Nephron progenitor cell (in vitro differentiated cells): ENCODE data around the gene IL10RA.

ENCODE experiments used
- DNase-seq: peaks from one replicate; pipeline ENCODE4 v3.0.0; 2021
- H3K27ac Mint-ChIP-seq: 2 replicates; pipeline ENCODE4 v1.8.0; 2021; ENCODE audit warnings: mild to moderate bottlenecking, moderate library complexity, mixed read lengths
- H3K27me3 Mint-ChIP-seq: 2 replicates; pipeline ENCODE4 v1.8.0; 2021; ENCODE audit warnings: mild to moderate bottlenecking, low read depth, mixed read lengths; ENCODE audit not compliant: poor library complexity
- H3K36me3 Mint-ChIP-seq: 2 replicates; pipeline ENCODE4 v1.8.0; 2021; ENCODE audit warnings: low read depth, mixed read lengths
- H3K4me1 Mint-ChIP-seq: 2 replicates; pipeline ENCODE4 v1.8.0; 2021; ENCODE audit warnings: mixed read lengths
- H3K4me3 Mint-ChIP-seq: 2 replicates; pipeline ENCODE4 v1.8.0; 2021; ENCODE audit warnings: mild to moderate bottlenecking, moderate library complexity, mixed read lengths
- H3K9me3 Mint-ChIP-seq: 2 replicates; pipeline ENCODE4 v1.8.0; 2021; ENCODE audit warnings: mild to moderate bottlenecking, moderate library complexity, mixed read lengths
- TF ChIP-seq, protein P1 (sequence below): fragments of 200-600 bp; sonication (generic); IDR thresholded peaks from 2 replicates; pipeline ENCODE4 v1.5.0; 2021; ENCODE audit warnings: antibody characterized with exemption

IL10RA gene

DNA sequence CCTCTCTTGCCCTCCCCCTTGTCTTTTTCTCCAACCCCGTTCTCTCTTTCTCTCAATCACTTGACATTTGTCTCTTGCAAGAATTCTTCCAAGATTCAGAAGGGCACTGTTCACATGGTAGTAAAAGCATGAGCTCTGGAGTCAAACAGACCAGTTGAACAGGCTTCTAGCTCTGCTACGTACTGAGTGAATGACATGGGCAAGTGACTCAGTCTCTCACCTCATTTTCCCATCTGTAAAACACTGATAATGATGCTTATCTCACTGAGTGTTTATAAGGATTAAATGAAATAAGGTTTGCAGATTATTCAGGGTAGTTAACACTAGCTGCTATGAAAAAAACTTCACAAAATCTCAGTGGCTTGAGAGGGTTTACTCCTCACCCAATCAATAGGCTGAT, 5.9 kb upstream of the IL10RA start:
- no peak overlapping the region for H3K4me3 Mint-ChIP-seq
- peaks cover 54% of the 10 kb centered on the region for H3K27me3 Mint-ChIP-seq
- no peaks in the 10 kb centered on the region for H3K9me3 Mint-ChIP-seq
- TF ChIP-seq, protein P1, sequence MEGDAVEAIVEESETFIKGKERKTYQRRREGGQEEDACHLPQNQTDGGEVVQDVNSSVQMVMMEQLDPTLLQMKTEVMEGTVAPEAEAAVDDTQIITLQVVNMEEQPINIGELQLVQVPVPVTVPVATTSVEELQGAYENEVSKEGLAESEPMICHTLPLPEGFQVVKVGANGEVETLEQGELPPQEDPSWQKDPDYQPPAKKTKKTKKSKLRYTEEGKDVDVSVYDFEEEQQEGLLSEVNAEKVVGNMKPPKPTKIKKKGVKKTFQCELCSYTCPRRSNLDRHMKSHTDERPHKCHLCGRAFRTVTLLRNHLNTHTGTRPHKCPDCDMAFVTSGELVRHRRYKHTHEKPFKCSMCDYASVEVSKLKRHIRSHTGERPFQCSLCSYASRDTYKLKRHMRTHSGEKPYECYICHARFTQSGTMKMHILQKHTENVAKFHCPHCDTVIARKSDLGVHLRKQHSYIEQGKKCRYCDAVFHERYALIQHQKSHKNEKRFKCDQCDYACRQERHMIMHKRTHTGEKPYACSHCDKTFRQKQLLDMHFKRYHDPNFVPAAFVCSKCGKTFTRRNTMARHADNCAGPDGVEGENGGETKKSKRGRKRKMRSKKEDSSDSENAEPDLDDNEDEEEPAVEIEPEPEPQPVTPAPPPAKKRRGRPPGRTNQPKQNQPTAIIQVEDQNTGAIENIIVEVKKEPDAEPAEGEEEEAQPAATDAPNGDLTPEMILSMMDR = no peak
- no peak overlapping the region for H3K27ac Mint-ChIP-seq
- DNase-seq = no peak
- peaks cover 9% of the 10 kb centered on the region for H3K4me1 Mint-ChIP-seq
- no peaks in the 10 kb centered on the region for H3K36me3 Mint-ChIP-seq

DNA sequence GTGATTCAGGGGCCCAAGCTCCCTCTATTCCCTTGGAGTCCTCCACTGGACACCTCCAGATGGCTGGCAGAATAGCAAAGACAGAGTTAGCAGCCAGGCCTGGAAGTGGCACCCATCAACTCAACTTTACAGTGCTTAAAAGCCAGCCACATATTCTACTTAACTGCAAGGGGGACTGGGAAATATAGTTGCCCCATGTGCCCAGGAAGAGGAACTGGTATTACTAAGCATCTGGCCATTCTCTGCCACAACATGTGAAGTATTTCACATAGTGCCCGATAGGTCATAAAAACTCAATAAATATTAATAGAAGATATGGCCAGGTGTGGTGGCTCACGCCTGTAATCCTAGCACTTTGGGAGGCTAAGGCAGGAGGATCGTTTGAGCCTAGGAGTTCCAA, 5.5 kb upstream of the IL10RA start:
- TF ChIP-seq, protein P1 = no peak
- DNase-seq = no peak
- H3K36me3 Mint-ChIP-seq = no peaks in the 10 kb centered on the region
- H3K4me3 Mint-ChIP-seq = no peak overlapping the region
- H3K9me3 Mint-ChIP-seq = no peaks in the 10 kb centered on the region
- H3K27ac Mint-ChIP-seq = no peak overlapping the region
- H3K4me1 Mint-ChIP-seq = peaks cover 9% of the 10 kb centered on the region
- peaks cover 58% of the 10 kb centered on the region for H3K27me3 Mint-ChIP-seq

DNA sequence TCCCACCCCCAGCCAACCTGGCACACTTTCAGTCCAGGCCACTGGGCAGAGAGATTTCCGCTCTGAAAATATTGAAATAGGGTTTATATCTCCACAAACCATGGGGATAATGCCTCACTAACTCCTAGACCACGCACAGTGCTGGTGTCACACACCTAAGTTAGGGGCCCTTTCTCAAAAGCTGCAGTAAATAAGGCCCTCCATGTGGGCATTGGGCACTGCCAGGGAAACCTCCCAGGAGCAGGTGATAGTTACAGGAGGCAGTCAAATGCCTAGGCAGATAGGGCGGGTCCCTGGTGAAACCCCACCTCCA, 3.1 kb upstream of the IL10RA start:
- H3K36me3 Mint-ChIP-seq = no peaks in the 10 kb centered on the region
- peaks cover 78% of the 10 kb centered on the region for H3K27me3 Mint-ChIP-seq
- TF ChIP-seq, protein P1 = no peak
- H3K4me1 Mint-ChIP-seq = peaks cover 20% of the 10 kb centered on the region
- H3K27ac Mint-ChIP-seq = no peak overlapping the region
- no peaks in the 10 kb centered on the region for H3K9me3 Mint-ChIP-seq
- DNase-seq = no peak
- H3K4me3 Mint-ChIP-seq = no peak overlapping the region

DNA sequence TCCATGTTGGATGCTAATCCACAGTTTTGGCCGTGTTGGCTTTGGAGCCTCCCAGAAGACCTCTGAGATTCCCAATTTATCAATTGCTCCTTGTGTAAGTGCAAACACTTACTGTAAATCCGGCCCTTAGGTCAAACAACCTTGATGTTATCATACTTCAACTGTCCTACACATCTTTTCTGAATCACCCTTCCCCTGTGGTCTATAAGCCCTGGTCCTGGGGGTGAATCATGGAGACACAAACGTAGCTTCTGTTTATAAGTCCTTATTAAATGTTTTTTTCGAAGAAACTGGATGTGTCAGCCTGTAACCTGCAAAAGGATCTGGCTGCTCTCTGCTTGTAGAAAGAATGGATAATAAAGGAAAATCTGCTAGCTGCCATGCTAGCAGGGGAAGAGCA, 1.7 kb upstream of the IL10RA start:
- Mint-ChIP-seq H3K27me3 (peaks cover 89% of the 10 kb centered on the region), H3K27ac (no peak overlapping the region)

DNA sequence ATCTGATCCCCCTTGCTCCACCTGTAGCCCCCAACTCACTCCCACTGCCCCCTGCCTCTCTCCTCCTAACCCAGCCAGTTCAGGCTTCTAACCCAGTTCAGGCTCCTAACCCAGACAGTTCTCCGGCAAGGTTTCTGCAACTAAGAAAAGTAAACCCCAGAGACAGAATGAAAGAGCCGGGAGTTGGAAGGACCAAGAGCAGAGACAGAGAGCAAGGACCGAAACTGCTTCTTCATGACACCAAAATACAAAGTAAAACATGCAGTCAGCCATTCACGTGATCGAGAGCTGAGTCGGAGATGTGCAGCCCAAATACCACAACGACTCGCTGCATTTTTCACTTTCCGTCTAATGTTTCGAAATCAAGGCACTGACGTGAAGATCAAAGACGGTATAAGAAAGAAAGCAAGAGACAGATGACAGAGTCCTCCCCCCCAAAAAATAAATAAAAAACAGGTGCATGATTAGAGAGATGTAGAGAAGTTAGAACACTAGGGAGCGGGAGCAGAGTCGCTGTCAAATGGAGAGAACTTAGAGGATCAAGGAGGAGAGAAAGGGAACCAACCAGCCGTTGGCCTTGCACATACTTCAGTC, 884 bp downstream of the IL10RA start:
- Mint-ChIP-seq H3K4me3 (peak overlapping the region; percentile 75), H3K27me3 (peaks cover 75% of the 10 kb centered on the region), H3K27ac (no peak overlapping the region), H3K36me3 (no peaks in the 10 kb centered on the region), H3K4me1 (peaks cover 20% of the 10 kb centered on the region), H3K9me3 (no peaks in the 10 kb centered on the region)
- DNase-seq = no peak
- TF ChIP-seq, protein P1 = no peak

More for the DNA sequence above, 1.7 kb upstream of the IL10RA start:
- Mint-ChIP-seq H3K4me3 (peak overlapping the region; percentile 74), H3K36me3 (no peaks in the 10 kb centered on the region), H3K4me1 (peaks cover 20% of the 10 kb centered on the region), H3K9me3 (no peaks in the 10 kb centered on the region)
- no peak for DNase-seq
- TF ChIP-seq, protein P1 = no peak

DNA sequence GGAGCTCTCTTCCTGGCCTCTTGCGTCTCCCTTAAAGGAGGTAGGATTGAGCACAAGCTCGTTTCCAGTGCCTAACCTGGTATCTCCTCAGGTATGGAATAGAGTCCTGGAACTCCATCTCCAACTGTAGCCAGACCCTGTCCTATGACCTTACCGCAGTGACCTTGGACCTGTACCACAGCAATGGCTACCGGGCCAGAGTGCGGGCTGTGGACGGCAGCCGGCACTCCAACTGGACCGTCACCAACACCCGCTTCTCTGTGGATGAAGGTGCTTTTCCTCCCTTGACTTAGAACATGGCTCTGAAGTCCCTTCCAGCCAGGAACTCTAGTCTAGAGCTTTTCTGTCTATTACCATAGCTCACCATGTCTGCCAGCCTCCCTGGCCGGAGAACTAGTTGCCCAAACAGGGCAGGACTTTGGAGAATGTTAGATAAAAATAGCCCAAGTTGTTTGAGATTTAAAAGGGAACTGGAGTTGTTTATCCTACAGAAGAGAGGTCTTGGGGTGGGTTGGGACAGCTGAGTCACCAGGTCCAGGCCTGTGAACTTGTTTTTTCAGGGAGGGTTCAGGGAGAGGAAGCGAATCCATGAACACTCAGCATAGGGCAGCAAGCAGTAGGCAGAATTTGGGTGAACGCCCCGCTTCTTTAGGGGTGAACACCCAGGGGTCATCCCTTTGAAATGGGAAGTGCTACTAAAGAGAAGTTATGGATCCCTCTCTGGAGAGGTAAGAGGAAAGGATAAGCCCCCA, 3.3 kb downstream of the IL10RA start:
- Mint-ChIP-seq H3K36me3 (no peaks in the 10 kb centered on the region), H3K4me3 (no peak overlapping the region), H3K27me3 (peaks cover 56% of the 10 kb centered on the region)

More for the DNA sequence above, 3.3 kb downstream of the IL10RA start:
- peaks cover 22% of the 10 kb centered on the region for H3K4me1 Mint-ChIP-seq
- TF ChIP-seq, protein P1 = no peak
- no peak overlapping the region for H3K27ac Mint-ChIP-seq
- DNase-seq = no peak
- H3K9me3 Mint-ChIP-seq = no peaks in the 10 kb centered on the region
